ENCODE results near the gene ADNP2. TPM values are rescaled to one million over a fixed set of nuclear protein-coding genes. Genes with fewer than 3 reads are reported as not detected.

The ADNP2 gene
- polyA plus RNA-seq, 4 donors, result 6.5 to 15.8 (median 7.8) TPM

DNA sequence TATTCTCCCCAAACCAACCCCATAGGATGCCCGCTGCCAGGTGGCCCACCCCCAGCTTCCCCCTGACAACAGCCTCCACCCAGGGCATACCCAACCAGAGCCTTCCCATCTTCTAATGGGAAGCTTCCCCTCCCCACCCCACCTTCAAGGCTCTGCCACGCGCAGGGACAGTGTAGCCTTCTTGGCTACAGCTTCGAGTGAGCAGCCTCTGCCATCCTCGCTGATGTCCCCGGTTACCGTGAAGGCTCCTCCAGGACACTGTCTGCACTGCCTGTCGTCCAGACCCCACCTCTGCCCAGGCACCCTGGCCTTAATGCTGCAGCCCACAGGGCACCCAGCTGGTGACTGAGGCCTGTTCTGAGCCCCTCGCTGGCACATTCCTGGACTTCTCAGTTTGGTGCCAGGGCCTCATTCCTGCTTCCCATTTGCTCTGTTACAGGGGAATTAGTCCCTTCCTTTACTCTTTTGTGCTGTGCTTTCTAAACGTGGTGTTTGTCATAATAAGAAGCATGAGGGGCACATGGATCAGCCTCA, 13.0 kb upstream of the ADNP2 start:
- H3K27ac ChIP-seq (ENCODE audit: low read depth in 1 of 3, low read length in 2 of 3), result no peak overlapping the region

DNA sequence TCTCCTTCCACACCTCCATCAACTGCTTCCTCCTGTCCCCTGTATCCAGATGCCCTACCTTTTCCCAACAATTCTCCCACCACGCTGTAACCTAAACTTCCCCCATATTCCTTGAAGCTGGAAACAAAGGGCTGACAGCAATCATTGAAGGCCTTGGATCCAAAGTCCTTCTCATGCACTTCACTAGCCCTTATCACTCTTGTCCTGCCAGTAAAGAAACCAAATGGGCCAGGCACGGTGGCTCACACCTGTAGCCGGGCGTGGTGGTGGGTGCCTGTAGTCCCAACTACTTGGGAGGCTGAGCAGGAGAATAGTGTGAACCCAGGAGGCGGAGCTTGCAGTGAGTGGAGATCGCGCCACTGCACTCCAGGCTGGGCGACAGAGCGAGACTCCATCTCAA, 11.9 kb upstream of the ADNP2 start:
- 74 to 83% (median 80%) methylated on average over 9 of the region's 9 CpGs for WGBS, 3 donors
- FAIRE-seq (no peak), DNase-seq (no peak)
- peaks cover 0 to 8% of the 10 kb centered on the region in 2 donors for H3K9me3 ChIP-seq (ENCODE audit: control insufficient read depth in 2 of 2, insufficient read depth in 1 of 2, low read depth in 1 of 2, low read length in 1 of 2)
- H3K4me3 ChIP-seq (ENCODE audit: low read depth in 1 of 3, low read length in 3 of 3), result no peak overlapping the region
- no peak overlapping the region for H3K27ac ChIP-seq (ENCODE audit: low read depth in 1 of 3, low read length in 2 of 3)
- H3K4me1 ChIP-seq (ENCODE audit: control insufficient read depth in 3 of 3, insufficient read depth in 2 of 3, low read depth in 1 of 3, low read length in 2 of 3), result no peaks in the 10 kb centered on the region
- no peaks in the 10 kb centered on the region for H3K36me3 ChIP-seq (ENCODE audit: control insufficient read depth in 3 of 3, insufficient read depth in 2 of 3, low read depth in 1 of 3, low read length in 3 of 3)
- no peaks in the 10 kb centered on the region for H3K27me3 ChIP-seq (ENCODE audit: control insufficient read depth in 3 of 3, insufficient read depth in 3 of 3, low read length in 3 of 3)

More for the DNA sequence above, 13.0 kb upstream of the ADNP2 start:
- H3K9me3 ChIP-seq (ENCODE audit: control insufficient read depth in 2 of 2, insufficient read depth in 1 of 2, low read depth in 1 of 2, low read length in 1 of 2), result peaks cover 0 to 8% of the 10 kb centered on the region in 2 donors
- H3K27me3 ChIP-seq (ENCODE audit: control insufficient read depth in 3 of 3, insufficient read depth in 3 of 3, low read length in 3 of 3), result no peaks in the 10 kb centered on the region
- no peaks in the 10 kb centered on the region for H3K36me3 ChIP-seq (ENCODE audit: control insufficient read depth in 3 of 3, insufficient read depth in 2 of 3, low read depth in 1 of 3, low read length in 3 of 3)
- 80 to 88% (median 86%) methylated on average over 10 of the region's 10 CpGs for WGBS, 3 donors
- FAIRE-seq (no peak), DNase-seq (no peak)
- no peaks in the 10 kb centered on the region for H3K4me1 ChIP-seq (ENCODE audit: control insufficient read depth in 3 of 3, insufficient read depth in 2 of 3, low read depth in 1 of 3, low read length in 2 of 3)
- no peak overlapping the region for H3K4me3 ChIP-seq (ENCODE audit: low read depth in 1 of 3, low read length in 3 of 3)

DNA sequence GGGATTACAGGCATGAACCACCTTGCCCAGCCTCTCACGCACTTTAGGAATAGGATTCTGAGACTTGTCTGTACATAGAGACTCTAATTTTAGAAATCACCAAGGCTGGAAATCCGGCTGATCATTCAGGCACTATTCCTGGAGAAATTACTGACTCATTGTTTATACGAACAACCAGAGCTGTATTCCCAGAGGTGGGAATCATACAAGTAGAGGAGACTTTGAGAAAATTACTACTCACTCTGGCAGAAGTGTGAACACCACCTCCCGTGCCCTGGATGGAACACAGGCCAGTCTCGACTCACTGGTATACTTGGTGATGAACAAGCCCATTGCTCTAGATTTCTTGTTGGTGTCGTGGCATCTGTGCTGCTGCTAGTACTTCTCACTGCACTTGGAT, 5.8 kb upstream of the ADNP2 start:
- Histone ChIP-seq H3K4me1 (ENCODE audit: control insufficient read depth in 3 of 3, insufficient read depth in 2 of 3, low read depth in 1 of 3, low read length in 2 of 3) (no peaks in the 10 kb centered on the region), H3K27ac (ENCODE audit: low read depth in 1 of 3, low read length in 2 of 3) (no peak overlapping the region), H3K9me3 (ENCODE audit: control insufficient read depth in 2 of 2, insufficient read depth in 1 of 2, low read depth in 1 of 2, low read length in 1 of 2) (peaks cover 0 to 7% of the 10 kb centered on the region in 2 donors), H3K4me3 (ENCODE audit: low read depth in 1 of 3, low read length in 3 of 3) (no peak overlapping the region), H3K27me3 (ENCODE audit: control insufficient read depth in 3 of 3, insufficient read depth in 3 of 3, low read length in 3 of 3) (no peaks in the 10 kb centered on the region), H3K36me3 (ENCODE audit: control insufficient read depth in 3 of 3, insufficient read depth in 2 of 3, low read depth in 1 of 3, low read length in 3 of 3) (no peaks in the 10 kb centered on the region)
- WGBS, 3 donors, result 73 to 82% (median 80%) methylated on average over 6 of the region's 6 CpGs
- FAIRE-seq (no peak), DNase-seq (no peak)

DNA sequence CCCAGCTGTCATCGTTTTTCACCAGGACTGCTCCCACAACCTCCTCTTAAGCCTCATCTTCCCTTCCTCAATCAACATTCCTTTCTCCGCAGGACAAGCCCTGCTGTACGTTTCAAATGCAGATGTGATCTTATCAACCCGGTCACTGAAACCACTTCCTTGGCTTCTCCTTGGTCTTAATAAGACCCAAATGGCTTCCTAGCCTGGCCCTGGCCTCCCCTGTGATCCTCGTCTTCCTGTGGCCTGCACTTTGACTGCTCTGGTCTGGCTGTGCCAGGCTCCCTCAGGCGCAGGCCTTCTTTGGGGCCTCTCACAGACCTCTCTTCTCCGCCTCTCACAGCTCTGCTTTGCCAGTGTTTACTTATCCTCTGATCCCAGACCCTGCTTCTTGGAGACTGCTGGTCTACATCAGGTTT, 4.7 kb upstream of the ADNP2 start:
- H3K36me3 ChIP-seq (ENCODE audit: control insufficient read depth in 3 of 3, insufficient read depth in 2 of 3, low read depth in 1 of 3, low read length in 3 of 3), result no peaks in the 10 kb centered on the region
- H3K9me3 ChIP-seq (ENCODE audit: control insufficient read depth in 2 of 2, insufficient read depth in 1 of 2, low read depth in 1 of 2, low read length in 1 of 2), result peaks cover 0 to 12% of the 10 kb centered on the region in 2 donors
- no peaks in the 10 kb centered on the region for H3K27me3 ChIP-seq (ENCODE audit: control insufficient read depth in 3 of 3, insufficient read depth in 3 of 3, low read length in 3 of 3)
- H3K27ac ChIP-seq (ENCODE audit: low read depth in 1 of 3, low read length in 2 of 3), result no peak overlapping the region
- 52 to 58% (median 54%) methylated on average over 7 of the region's 7 CpGs for WGBS, 3 donors
- no peak overlapping the region for H3K4me3 ChIP-seq (ENCODE audit: low read depth in 1 of 3, low read length in 3 of 3)
- FAIRE-seq (no peak), DNase-seq (no peak)
- no peaks in the 10 kb centered on the region for H3K4me1 ChIP-seq (ENCODE audit: control insufficient read depth in 3 of 3, insufficient read depth in 2 of 3, low read depth in 1 of 3, low read length in 2 of 3)

DNA sequence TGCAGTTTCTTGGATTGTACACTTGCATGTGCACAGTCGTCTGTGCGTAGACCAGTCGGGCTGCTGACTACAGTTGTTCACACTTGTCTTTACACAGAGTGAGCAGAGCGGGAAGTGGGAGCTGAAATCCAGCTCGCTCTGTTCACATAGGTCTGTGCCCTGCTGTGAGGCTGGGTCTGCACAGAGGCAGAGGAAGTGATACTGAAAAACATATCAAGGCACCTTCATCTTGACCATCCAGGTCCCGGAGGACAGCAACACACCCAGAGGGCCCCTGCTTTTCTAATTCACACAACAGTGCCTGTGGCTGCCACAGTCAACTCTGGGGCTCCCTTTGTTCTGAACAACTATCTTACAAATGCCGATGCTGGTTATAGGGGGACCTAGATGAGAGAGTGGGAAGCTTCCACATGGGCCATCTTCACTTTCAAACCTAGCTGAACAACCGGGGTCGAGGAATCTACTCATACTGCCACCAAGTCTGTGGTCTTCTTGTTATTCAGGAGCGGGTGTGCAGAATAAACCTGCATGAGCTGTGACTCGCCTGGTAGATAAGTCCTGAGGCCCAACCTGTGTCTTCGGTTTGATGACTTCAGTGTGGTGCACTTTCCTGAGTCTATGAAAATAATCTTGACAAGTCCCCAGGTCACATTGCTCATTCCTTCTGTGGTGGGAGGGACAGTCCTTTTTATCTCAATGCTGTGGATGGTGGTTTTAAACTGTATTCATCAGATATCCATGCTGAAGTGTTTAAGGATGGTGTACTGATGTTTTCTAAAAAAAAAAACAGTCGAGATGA, 3.5 kb upstream of the ADNP2 start:
- Histone ChIP-seq H3K27me3 (ENCODE audit: control insufficient read depth in 3 of 3, insufficient read depth in 3 of 3, low read length in 3 of 3) (no peaks in the 10 kb centered on the region), H3K36me3 (ENCODE audit: control insufficient read depth in 3 of 3, insufficient read depth in 2 of 3, low read depth in 1 of 3, low read length in 3 of 3) (no peaks in the 10 kb centered on the region)

DNA sequence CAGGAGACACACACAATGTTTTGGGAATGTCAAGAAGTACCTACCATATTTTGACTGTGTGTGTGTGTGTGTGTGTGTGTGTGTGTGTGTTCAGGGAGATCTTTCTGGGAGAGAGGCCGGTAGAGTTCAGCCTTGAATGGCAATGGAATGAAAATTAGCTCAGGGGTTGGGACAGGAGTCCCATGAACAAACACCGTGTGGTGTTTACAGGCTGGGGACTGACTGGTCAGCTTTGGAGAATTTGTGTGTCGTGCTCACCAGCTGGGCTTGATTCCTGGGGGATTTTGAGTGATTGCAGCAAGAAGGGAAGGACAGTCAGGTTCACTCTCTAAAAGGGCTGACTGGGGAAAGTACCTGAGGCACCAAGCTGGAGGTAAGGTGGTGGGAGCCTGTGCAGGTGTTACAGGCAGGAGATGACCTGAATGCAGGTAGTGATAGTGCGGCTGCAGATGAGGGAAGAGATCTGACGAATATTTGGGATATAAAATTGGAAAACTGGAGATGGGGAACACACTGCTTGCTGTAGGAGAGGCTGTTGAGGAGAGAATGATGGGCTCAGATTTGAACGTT, 2.5 kb upstream of the ADNP2 start:
- Histone ChIP-seq H3K4me3 (ENCODE audit: low read depth in 1 of 3, low read length in 3 of 3) (no peak overlapping the region), H3K27me3 (ENCODE audit: control insufficient read depth in 3 of 3, insufficient read depth in 3 of 3, low read length in 3 of 3) (no peaks in the 10 kb centered on the region), H3K36me3 (ENCODE audit: control insufficient read depth in 3 of 3, insufficient read depth in 2 of 3, low read depth in 1 of 3, low read length in 3 of 3) (peaks cover 0 to 2% (median 0%) of the 10 kb centered on the region in 3 donors), H3K27ac (ENCODE audit: low read depth in 1 of 3, low read length in 2 of 3) (no peak overlapping the region), H3K9me3 (ENCODE audit: control insufficient read depth in 2 of 2, insufficient read depth in 1 of 2, low read depth in 1 of 2, low read length in 1 of 2) (peaks cover 0 to 6% of the 10 kb centered on the region in 2 donors), H3K4me1 (ENCODE audit: control insufficient read depth in 3 of 3, insufficient read depth in 2 of 3, low read depth in 1 of 3, low read length in 2 of 3) (peaks cover 3 to 6% (median 6%) of the 10 kb centered on the region in 3 donors)
- FAIRE-seq (no peak), DNase-seq (no peak)
- WGBS, 3 donors, result 41 to 54% (median 44%) methylated on average over 5 to 6 of the region's 6 CpGs

More for the DNA sequence above, 3.5 kb upstream of the ADNP2 start:
- FAIRE-seq (no peak), DNase-seq (no peak)
- H3K9me3 ChIP-seq (ENCODE audit: control insufficient read depth in 2 of 2, insufficient read depth in 1 of 2, low read depth in 1 of 2, low read length in 1 of 2), result peaks cover 0 to 6% of the 10 kb centered on the region in 2 donors
- 74 to 80% (median 75%) methylated on average over 13 of the region's 13 CpGs for WGBS, 3 donors
- H3K4me1 ChIP-seq (ENCODE audit: control insufficient read depth in 3 of 3, insufficient read depth in 2 of 3, low read depth in 1 of 3, low read length in 2 of 3), result peaks cover 0 to 4% (median 4%) of the 10 kb centered on the region in 3 donors
- no peak overlapping the region for H3K27ac ChIP-seq (ENCODE audit: low read depth in 1 of 3, low read length in 2 of 3)
- no peak overlapping the region for H3K4me3 ChIP-seq (ENCODE audit: low read depth in 1 of 3, low read length in 3 of 3)

DNA sequence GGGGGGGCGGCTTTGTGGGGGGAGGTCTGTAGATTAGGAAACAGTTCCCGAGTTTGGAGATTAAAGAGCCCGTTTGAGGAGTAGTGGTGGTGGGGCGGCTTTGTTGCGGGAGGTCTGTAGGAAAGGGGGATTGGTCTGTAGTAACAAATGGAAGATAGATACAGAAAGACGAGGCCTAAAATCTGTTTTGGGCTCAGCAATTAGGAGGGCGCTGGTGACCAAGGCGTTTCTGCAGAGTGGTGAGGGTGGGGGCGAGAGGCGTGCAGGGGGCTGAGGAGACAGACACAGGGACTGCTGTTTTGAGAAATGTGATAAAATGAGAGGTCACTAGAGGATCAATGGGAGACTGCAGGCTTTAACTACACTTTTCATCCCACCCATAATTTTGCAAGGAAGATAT, 1.6 kb upstream of the ADNP2 start:
- DNase-seq (no peak), FAIRE-seq (no peak)
- no peaks in the 10 kb centered on the region for H3K27me3 ChIP-seq (ENCODE audit: control insufficient read depth in 3 of 3, insufficient read depth in 3 of 3, low read length in 3 of 3)
- H3K36me3 ChIP-seq (ENCODE audit: control insufficient read depth in 3 of 3, insufficient read depth in 2 of 3, low read depth in 1 of 3, low read length in 3 of 3), result peaks cover 0 to 3% (median 0%) of the 10 kb centered on the region in 3 donors
- H3K9me3 ChIP-seq (ENCODE audit: control insufficient read depth in 2 of 2, insufficient read depth in 1 of 2, low read depth in 1 of 2, low read length in 1 of 2), result peaks cover 0 to 6% of the 10 kb centered on the region in 2 donors
- no peak overlapping the region for H3K4me3 ChIP-seq (ENCODE audit: low read depth in 1 of 3, low read length in 3 of 3)
- no peak overlapping the region for H3K27ac ChIP-seq (ENCODE audit: low read depth in 1 of 3, low read length in 2 of 3)
- H3K4me1 ChIP-seq (ENCODE audit: control insufficient read depth in 3 of 3, insufficient read depth in 2 of 3, low read depth in 1 of 3, low read length in 2 of 3), result peaks cover 3 to 6% (median 6%) of the 10 kb centered on the region in 3 donors
- WGBS, 3 donors, result 66 to 71% (median 69%) methylated on average over 10 of the region's 10 CpGs

DNA sequence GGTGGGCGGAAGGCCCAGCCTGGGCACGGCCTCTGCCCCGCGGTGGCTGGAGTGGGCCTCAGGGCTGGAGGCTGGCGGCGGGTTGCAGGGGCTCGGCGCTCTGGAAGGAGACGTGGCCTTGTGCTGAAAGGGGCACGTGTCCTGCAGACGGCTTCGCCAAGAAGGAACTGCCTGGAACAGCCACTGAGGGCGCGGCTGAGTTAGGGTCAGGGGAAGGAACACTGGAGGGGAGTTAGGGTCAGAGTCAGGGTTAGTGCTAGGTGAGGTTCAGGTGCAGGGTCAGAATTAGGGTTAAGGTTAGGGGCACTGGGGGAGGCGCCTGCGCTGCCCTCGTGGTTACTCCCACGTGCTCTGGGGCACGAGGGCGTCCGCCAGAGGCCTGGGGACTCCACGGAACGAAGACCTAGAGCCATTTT, 933 bp upstream of the ADNP2 start:
- 91 to 94% (median 92%) methylated on average over 22 to 23 of the region's 23 CpGs for WGBS, 3 donors
- Histone ChIP-seq H3K27me3 (ENCODE audit: control insufficient read depth in 3 of 3, insufficient read depth in 3 of 3, low read length in 3 of 3) (no peaks in the 10 kb centered on the region), H3K27ac (ENCODE audit: low read depth in 1 of 3, low read length in 2 of 3) (no peak overlapping the region), H3K4me3 (ENCODE audit: low read depth in 1 of 3, low read length in 3 of 3) (no peak overlapping the region), H3K36me3 (ENCODE audit: control insufficient read depth in 3 of 3, insufficient read depth in 2 of 3, low read depth in 1 of 3, low read length in 3 of 3) (peaks cover 0 to 3% (median 0%) of the 10 kb centered on the region in 3 donors), H3K9me3 (ENCODE audit: control insufficient read depth in 2 of 2, insufficient read depth in 1 of 2, low read depth in 1 of 2, low read length in 1 of 2) (peaks cover 0 to 6% of the 10 kb centered on the region in 2 donors), H3K4me1 (ENCODE audit: control insufficient read depth in 3 of 3, insufficient read depth in 2 of 3, low read depth in 1 of 3, low read length in 2 of 3) (peaks cover 3 to 6% (median 6%) of the 10 kb centered on the region in 3 donors)
- FAIRE-seq (no peak), DNase-seq (no peak)
